Stimulated activated CD8-positive, alpha-beta memory T cell treated with anti-CD3 and anti-CD28 coated beads, Interleukin-7, amount 100 ng/mL, for 4 hours (primary cell): Measurements from ENCODE around the gene C16orf46.

Experiments
- DNase-seq, 2 donors: peaks; one replicate each; pipeline ENCODE4 v3.0.0-alpha.2; 2020; ENCODE audit warnings: low read depth in 2 of 2

Gene C16orf46

DNA sequence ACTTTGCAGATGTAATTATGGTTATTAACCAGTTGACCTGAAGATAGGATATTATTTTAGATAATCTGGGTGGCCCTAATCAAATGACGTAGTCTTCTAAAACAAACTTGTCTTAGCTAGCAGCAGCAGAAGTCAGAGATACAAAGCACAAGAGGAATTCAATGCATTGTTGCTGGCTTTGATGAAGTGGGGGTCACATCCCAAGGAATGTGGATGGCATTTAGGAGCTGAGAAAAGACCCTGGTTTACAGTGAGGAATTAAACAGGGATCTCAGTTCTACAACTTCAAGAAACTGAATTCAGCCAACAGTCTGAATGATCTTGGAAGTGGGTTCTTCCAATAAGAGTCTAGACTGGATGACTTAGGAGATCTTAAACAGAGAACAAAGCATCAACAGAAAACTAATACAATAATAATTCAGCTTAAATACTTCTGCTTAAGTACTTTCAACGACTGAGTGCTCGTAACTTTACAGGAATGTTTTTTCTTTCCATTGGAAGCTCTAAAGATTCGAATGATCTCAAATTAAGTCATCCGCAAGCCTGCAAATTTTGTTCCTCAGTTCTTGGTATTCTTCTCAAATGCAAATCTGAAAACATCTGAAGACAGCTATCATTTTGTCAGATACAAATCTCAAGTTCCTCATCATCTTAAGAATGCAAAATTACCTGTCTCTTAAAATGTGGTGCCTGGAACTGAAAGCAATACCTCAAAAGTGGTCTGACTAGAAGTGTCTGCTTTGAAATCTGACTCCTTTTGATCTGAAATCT, 3.3 kb downstream of the C16orf46 start:
- no peak for DNase-seq

DNA sequence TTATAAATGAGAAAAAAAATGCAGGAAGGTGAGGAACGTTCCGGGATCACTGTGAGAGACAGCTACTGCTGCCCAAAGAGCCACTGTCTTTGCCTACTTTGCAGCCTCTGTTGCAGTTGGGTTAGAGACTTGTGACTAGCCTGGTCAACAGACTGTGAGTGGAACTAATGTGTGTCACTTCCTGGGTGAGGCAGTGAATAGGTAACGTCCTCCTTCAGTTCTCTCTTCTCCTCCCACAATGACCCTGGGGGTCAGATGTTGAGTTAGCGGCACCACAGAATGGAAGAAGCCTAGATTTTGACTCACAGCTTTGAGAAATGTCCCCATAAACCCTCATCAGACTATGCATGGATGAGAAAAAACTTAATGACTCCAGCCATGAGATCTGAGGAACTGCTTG, 5.2 kb downstream of the C16orf46 start:
- DNase-seq = no peak

GRCh38 chr16:81070979-81071378, 6.1 kb downstream of the C16orf46 start:
- DNase-seq = no peak

GRCh38 chr16:81069063-81069462, 8.0 kb downstream of the C16orf46 start:
- DNase-seq = no peak

- DNase-seq = no peak
Measured at GRCh38 chr16:81067166-81067565, 9.9 kb downstream of the C16orf46 start.

- DNase-seq = no peak
Measured at GRCh38 chr16:81066681-81067080, 10.4 kb downstream of the C16orf46 start.

DNA sequence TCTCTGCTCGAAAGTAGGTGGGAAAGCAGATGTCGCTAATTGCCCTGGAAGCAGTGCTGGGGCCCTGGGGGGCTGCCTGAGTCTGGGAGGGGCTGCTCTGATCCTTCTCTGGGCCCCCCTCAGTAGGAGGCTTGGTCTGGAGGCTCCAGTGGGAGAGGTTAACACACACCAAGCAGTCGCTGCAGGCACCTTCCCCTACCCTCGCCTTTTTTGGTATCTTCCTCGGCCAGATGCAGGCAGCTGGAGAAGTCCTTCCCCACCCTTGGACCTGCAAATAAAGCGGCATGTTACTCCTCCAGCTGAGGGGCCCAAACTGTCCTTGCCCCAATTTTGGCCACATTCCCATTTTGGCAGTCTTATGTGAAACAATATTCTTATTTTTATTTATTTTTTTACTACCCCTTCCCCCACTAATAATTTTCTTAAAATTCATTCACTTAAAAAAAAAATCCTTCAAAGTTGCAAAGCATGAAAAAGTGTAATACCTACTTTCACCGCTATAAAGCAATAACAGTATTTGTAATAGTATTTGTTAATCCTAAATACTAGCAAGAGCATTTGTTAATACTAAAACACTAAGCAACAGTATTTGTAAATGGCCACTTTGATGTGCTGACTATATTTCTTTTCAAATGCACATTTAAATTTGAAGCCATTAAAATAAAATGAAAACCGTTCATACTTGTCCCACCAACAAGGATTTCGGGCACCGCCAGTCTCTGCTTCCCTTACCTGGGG, 15.0 kb downstream of the C16orf46 start:
- no peak for DNase-seq

DNA sequence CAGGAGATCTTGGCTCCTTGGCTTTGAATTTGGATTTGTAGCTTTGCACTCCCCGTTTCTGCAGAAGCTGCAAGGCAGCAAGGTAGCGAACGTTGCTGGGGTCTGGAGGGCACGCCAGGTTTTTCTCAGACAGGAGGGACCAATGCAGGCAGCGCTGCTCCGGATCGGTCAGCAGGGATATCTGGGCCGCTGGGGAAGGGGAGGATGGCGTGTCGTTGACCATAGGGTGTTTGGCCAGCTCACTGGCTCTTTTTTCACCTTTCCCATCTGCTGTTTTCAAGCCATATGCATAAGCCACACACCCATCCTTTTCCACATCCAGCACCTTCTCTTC, 15.8 kb downstream of the C16orf46 start:
- DNase-seq = no peak

DNA sequence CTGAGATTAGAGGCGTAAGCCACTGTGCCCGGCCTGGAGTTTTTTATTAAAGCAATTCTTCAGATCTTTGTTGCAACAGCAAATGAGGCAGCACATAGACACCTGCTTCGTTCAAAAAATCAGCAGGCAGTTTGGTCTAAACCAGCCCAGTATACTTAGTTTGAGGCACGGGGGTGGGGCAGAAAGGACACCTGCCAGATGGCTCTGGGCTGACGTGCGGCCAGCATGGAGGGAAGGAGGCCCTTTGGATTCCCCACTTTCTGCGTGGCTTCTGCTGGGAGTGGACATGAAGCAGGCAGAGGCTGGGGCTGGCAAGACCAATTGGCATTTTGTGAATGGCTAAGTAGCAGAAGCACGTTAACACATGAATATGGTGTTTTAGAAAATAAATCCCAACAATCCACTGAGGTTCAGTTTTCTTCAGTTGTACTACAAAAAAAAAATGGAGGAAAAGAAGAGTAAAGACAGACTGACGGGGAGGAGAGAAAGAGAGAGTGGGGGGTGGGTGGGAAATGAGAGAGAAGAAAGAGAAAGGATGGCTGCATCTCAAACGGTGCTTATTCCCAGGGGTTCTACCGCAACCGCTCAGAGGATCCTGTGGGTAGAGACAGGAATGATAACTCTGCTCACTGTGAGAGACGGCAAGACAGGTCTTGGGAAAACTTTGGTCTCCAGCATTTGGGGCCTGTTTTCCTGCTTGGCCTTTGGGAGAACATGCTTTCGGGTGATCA, 16.3 kb downstream of the C16orf46 start:
- DNase-seq = no peak

- no peak for DNase-seq
Measured at GRCh38 chr16:81053761-81054160, 23.3 kb downstream of the C16orf46 start.

GRCh38 chr16:81042821-81043220, 34.2 kb downstream of the C16orf46 start:
- no peak for DNase-seq

DNA sequence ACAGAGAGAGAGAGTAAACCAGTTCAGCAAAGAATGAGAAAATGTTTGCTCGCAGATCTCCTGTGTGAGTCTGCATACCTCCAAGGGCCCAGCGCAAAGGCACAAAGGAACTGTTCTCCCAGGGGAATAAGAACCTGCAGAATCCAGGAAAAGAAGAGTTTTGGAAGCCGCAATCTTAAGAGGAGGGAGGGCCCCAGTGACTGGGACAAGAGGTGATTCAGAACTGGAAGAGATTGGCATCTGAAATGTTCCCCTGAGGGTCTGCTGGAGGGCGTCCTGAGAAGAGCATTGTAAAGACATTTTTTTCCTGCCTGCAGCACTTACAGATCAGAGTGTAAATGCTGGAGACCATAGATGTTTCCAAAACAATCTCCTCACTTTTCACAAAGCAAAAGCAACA, 35.3 kb downstream of the C16orf46 start:
- DNase-seq = no peak

DNA sequence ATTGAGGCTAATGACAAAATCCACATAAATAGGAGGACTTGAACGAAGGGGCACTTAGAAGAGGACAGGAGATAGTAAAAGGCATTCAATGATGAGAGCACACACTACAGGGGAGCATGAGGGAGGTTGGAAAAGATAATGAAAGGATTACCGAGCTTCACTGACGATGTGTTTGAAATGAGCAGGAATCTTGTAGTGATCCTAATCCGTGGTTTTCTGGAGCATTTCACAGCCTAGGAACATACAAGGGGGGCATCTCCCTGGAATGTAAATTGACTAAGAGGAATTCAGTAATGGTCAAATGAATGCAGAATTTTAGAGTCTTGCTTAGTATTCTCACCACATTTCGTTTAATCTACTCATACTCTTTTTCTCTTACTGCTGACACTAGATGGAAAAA, 36.2 kb downstream of the C16orf46 start:
- no peak for DNase-seq

GRCh38 chr16:81040131-81040530, 36.9 kb downstream of the C16orf46 start:
- DNase-seq = no peak

GRCh38 chr16:81036751-81037350, 40.2 kb downstream of the C16orf46 start:
- no peak for DNase-seq

DNA sequence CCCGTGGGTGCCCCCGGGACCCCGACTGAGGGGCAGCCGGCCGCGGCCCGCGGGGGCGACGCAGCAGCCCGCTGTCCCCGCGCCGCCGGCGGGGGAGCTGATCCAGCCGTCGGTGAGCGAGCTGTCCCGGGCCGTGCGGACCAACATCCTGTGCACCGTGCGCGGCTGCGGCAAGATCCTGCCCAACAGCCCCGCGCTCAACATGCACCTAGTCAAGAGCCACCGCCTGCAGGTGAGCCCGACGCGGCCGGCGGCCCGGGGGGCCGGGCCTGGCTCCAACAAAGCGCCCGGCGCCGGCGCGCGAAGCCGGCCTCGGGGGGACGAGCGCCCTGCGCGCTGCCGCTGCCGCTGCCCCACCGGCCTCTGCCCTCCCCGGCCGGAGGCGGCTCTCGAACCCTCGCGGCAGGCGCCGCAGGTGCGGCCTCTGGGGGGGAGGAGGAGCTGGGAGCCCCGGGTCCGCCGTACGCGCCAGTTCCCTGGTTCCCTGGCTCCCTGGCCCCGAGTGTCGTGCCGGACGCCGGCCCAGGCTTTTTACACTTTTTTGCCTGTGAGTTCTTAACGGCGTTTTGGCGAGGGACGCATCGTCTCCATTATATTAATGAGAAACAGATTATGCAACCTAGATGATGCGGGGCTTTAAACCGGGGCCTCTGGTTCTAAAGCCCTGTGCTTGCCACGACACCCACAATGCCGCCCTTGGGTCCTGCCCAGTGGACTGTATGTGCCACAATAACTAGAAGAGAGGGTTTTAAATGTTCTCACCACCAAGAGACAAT, 40.9 kb downstream of the C16orf46 start:
- DNase-seq = no peak

DNA sequence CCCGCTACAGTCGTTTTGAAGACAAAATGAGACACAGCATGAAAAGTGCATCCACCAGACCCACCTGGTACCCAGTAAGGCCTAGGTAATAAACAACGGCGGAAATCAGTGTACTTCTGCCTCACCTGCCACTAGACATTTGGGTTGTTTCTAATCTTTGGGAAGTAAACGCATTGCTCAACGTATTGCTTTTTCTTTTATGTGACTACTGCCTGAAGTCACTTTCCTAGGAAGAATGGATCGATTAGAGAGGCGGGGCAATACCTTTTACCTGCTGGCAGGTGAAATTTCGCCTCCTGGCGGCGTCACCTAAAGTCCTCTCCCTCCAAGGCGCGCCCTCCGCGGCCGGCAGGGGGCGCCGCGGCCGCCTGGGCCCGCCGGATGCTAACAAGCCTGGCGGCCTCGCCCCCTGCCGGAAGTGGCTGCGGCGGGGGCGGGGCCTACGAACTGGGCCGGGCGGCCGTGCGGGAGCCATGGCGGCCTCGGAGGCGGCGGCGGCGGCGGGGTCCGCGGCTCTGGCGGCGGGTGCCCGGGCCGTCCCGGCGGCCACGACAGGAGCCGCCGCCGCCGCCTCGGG, 41.6 kb downstream of the C16orf46 start, which contains the start of gene ATMIN:
TSS of gene ATMIN (plus strand) at position 445 of the 577 bp plus-strand sequence. CDS start at position 474, 29 bp downstream.
- DNase-seq = peak; percentile 65 to 86

DNA sequence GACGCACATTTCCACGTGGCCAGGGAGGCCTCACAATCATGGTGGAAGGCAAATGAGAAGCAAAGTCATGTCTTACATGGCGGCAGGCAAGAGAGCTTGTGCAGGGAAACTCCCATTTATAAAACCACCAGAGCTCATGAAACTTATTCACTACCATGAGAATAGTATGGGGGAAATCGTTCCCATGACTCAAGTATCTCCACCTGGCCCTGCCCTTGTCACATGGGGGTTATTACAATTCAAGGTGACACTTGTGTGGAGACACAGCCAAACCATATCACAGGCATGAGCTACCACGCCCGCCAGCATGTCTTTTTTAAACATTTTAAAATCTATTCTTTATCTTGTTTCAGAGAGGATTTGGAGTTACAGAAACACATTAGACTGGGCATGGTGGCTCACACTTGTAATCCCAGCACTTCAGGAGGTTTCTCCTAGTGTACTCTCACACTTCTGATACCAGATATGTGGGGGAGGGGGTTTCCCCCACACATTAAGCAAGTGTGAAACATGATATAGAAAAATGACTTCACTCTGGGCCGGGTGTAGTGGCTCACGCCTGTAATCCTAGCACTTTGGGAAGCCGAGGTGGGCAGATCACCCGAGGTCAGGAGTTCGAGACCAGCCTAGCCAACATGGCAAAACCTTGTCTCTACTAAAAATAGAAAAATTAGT, 47.0 kb downstream of the C16orf46 start:
- no peak for DNase-seq

DNA sequence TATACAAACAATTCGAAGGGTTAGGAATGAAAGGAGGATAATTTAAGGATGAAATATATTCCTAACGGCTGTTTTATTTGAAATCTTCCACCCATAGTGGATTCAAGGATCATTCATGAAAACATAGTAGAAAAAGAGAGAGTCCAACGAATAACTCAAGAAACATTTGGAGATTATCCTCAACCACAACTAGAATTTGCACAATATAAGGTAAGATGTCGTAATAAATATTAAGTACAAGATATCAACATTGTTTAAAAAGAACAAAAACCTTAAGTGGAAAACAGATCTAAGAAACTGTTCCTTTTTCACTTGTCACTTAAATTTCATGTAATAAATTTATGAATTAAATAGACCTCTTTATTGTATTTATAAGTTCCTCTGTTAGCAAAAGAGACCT, 50.6 kb downstream of the C16orf46 start:
- no peak for DNase-seq

- no peak for DNase-seq
Measured at GRCh38 chr16:81018496-81018895, 58.5 kb downstream of the C16orf46 start.

DNA sequence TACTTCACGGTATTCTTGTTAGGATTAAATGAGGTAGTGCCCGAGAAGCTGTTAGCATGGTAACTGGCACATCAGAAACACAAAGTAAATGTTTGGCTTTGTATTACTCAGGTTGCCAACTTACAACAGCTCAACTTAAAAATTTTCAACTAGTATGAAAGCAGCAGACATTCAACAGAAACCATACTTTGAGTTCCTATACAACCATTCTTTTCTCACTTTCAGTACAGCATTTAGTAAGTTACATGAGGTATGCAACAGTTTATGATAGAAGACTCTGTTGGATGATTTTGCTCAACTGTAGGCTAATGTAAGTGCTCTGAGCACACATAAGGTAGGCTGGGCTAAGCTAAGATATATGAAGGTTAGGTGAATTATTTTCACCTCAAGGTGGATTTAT, 62.4 kb downstream of the C16orf46 start:
- no peak for DNase-seq
